A673 (cell line): ENCODE data around the gene RNU6-9.

Experiments used
- EZH2 ChIP-seq: fragments of 200-600 bp; sonication (generic); IDR thresholded peaks from 2 replicates; pipeline ENCODE4 v1.6.1; 2017; ENCODE audit warnings: borderline replicate concordance, low read depth, mild to moderate bottlenecking, mixed read lengths, antibody characterized with exemption, low read length; ENCODE audit not compliant: poor library complexity, severe bottlenecking
- TF ChIP-seq, protein P1 (sequence below): fragments of 300-800, 200-600 bp; sonication (generic); conservative IDR thresholded peaks from 2 replicates; pipeline ENCODE4 v1.5.1; 2017; ENCODE audit warnings: low read depth, mild to moderate bottlenecking, antibody characterized with exemption, low read length, moderate library complexity, mixed read lengths

DNA sequence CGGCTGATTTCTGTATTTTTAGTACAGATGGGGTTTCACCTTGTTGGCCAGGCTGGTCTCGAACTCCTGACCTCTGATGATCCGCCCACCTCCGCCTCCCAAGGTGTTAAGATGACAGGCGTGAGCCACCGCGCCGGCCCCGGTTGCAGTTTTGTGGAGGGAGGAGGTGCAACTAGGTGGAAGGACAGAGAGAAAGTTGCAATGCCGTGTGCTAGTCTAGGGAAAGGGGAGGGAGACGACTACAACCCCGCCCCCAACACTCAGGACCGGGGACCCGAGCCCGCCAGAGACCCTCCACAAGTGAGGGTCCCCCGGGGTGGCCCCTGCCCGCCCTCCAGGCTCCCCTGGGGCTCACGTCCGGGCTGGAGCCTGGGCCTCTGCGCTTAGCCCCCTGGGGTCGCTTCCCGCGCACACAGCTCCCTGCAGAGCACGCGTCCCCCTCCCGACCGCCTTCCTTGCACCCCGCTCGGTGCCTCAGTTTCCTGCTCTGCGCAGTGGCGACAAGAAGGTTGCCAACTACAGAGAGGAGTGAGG lies 31.3 kb downstream of the RNU6-9 start:
- TF ChIP-seq, protein P1, sequence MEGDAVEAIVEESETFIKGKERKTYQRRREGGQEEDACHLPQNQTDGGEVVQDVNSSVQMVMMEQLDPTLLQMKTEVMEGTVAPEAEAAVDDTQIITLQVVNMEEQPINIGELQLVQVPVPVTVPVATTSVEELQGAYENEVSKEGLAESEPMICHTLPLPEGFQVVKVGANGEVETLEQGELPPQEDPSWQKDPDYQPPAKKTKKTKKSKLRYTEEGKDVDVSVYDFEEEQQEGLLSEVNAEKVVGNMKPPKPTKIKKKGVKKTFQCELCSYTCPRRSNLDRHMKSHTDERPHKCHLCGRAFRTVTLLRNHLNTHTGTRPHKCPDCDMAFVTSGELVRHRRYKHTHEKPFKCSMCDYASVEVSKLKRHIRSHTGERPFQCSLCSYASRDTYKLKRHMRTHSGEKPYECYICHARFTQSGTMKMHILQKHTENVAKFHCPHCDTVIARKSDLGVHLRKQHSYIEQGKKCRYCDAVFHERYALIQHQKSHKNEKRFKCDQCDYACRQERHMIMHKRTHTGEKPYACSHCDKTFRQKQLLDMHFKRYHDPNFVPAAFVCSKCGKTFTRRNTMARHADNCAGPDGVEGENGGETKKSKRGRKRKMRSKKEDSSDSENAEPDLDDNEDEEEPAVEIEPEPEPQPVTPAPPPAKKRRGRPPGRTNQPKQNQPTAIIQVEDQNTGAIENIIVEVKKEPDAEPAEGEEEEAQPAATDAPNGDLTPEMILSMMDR = no peak
- no peak for TF ChIP-seq EZH2
